Measurements from ENCODE around the gene JAZF1.

Gene JAZF1

GRCh38 chr7:28033386-28033785 lies 147.2 kb downstream of the JAZF1 start:
- ChIA-PET POLR2A (no interaction called here), CTCF (interaction anchor here (3.0 kb wide), 1 partner anchor 13 kb away, joined by 12 read pairs; no protein-coding TSS in a partner anchor)
- no peak for TF ChIP-seq CTCF (IDR thresholded peaks at IDR 0.05; ENCODE audit: control extremely low read depth, extremely low read depth, low read depth, missing control alignments)
- DNase-seq (ENCODE audit: extremely low spot score) = no peak

GRCh38 chr7:28032738-28033380 lies 147.7 kb downstream of the JAZF1 start:
- no peak for DNase-seq (ENCODE audit: extremely low spot score)
- CTCF ChIA-PET = interaction anchor here (1.4 to 3.0 kb wide), 2 partner anchors 12 to 63 kb away, joined by 5 to 12 read pairs; no protein-coding TSS in a partner anchor
- no peak for TF ChIP-seq CTCF (IDR thresholded peaks at IDR 0.05; ENCODE audit: control extremely low read depth, extremely low read depth, low read depth, missing control alignments)
- POLR2A ChIA-PET = no interaction called here

- DNase-seq (ENCODE audit: extremely low spot score) = no peak
- no peak for TF ChIP-seq CTCF (IDR thresholded peaks at IDR 0.05; ENCODE audit: control extremely low read depth, extremely low read depth, low read depth, missing control alignments)
- CTCF ChIA-PET = no interaction called here
- POLR2A ChIA-PET = no interaction called here
These were observed 151.5 kb downstream of the JAZF1 start for GRCh38 chr7:28029051-28029450.

- DNase-seq (ENCODE audit: extremely low spot score) = no peak
- TF ChIP-seq CTCF (IDR thresholded peaks at IDR 0.05; ENCODE audit: control extremely low read depth, extremely low read depth, low read depth, missing control alignments) = no peak
- ChIA-PET CTCF (interaction anchor here (1.6 kb wide), 1 partner anchor 833 kb away, joined by 3 read pairs; no protein-coding TSS in a partner anchor), POLR2A (no interaction called here)
These were observed 152.1 kb downstream of the JAZF1 start for GRCh38 chr7:28028471-28028870.

GRCh38 chr7:28026237-28026636 lies 154.4 kb downstream of the JAZF1 start:
- CTCF ChIA-PET = interaction anchor here (0.9 to 1.7 kb wide), 3 partner anchors 10 to 34 kb away, joined by 3 to 5 read pairs (median 3); no protein-coding TSS in a partner anchor
- POLR2A ChIA-PET = no interaction called here
- DNase-seq (ENCODE audit: extremely low spot score) = no peak
- TF ChIP-seq CTCF (IDR thresholded peaks at IDR 0.05; ENCODE audit: control extremely low read depth, extremely low read depth, low read depth, missing control alignments) = no peak

GRCh38 chr7:28024786-28025334 lies 155.7 kb downstream of the JAZF1 start:
- CTCF ChIA-PET = interaction anchor here (1.1 to 2.3 kb wide), 6 partner anchors 9 to 829 kb away, joined by 3 to 9 read pairs (median 6); no protein-coding TSS in a partner anchor
- TF ChIP-seq CTCF (IDR thresholded peaks at IDR 0.05; ENCODE audit: control extremely low read depth, extremely low read depth, low read depth, missing control alignments) = no peak
- no peak for DNase-seq (ENCODE audit: extremely low spot score)
- POLR2A ChIA-PET = no interaction called here
